WI38 (cell line): ENCODE data around the gene KCNK13.

ENCODE experiments used
- H3K4me3 ChIP-seq: 2 replicates; pipeline ENCODE4 v1.5.1; 2011; ENCODE audit warnings: low read depth, mild to moderate bottlenecking, control low read depth, low read length
- CTCF ChIP-seq: IDR thresholded peaks from 2 replicates; pipeline ENCODE4 v1.5.1; 2012; ENCODE audit warnings: low read depth, mild to moderate bottlenecking, control low read depth, low read length

KCNK13 gene

GRCh38 chr14:90049390-90049789 is 12.4 kb upstream of the KCNK13 start:
- H3K4me3 ChIP-seq, result no peak overlapping the region
- TF ChIP-seq CTCF, result no peak

GRCh38 chr14:90050271-90050670 is 11.5 kb upstream of the KCNK13 start:
- H3K4me3 ChIP-seq, result no peak overlapping the region
- TF ChIP-seq CTCF, result no peak

- no peak overlapping the region for H3K4me3 ChIP-seq
- TF ChIP-seq CTCF, result no peak
Measured at GRCh38 chr14:90053044-90053443, 8.8 kb upstream of the KCNK13 start.

- no peak overlapping the region for H3K4me3 ChIP-seq
- TF ChIP-seq CTCF, result no peak
Measured at GRCh38 chr14:90054803-90055202, 7.0 kb upstream of the KCNK13 start.

- H3K4me3 ChIP-seq, result no peak overlapping the region
- TF ChIP-seq CTCF, result no peak
Measured at GRCh38 chr14:90056826-90057225, 5.0 kb upstream of the KCNK13 start.

- no peak overlapping the region for H3K4me3 ChIP-seq
Measured at GRCh38 chr14:90058876-90059458, 2.8 kb upstream of the KCNK13 start.

More at GRCh38 chr14:90058876-90059458, 2.8 kb upstream of the KCNK13 start:
- TF ChIP-seq CTCF, result no peak
